Stimulated activated naive B cell treated with anti-CD40 and anti-IgM and Interleukin-4, amounts not matched to agents 10 μg/mL and 1 μg/mL and 100 μg/mL, for 72 hours (primary cell): ENCODE results near the gene ITGB8.

ENCODE experiments used
- ATAC-seq, 2 donors: fragments of 150-1000 bp; cut with Tn5 transposase; replicated peaks; 2 replicates each; pipeline ENCODE4 v1.10.0; 2021; ENCODE audit warnings: moderate library complexity in 1 of 2
- DNase-seq: peaks from one replicate; pipeline ENCODE4 v3.0.0; 2021
- H3K27ac Mint-ChIP-seq: one replicate; pipeline ENCODE4 v1.8.0; 2022; ENCODE audit warnings: mild to moderate bottlenecking, mixed read lengths
- H3K27me3 Mint-ChIP-seq, 2 donors: one replicate each; pipeline ENCODE4 v1.8.0; 2022; ENCODE audit warnings: mixed read lengths in 2 of 2
- H3K36me3 Mint-ChIP-seq, 2 donors: one replicate each; pipeline ENCODE4 v1.8.0; 2022; ENCODE audit warnings: mixed read lengths in 2 of 2, mild to moderate bottlenecking in 1 of 2
- H3K4me1 Mint-ChIP-seq, 2 donors: one replicate each; pipeline ENCODE4 v1.8.0; 2022; ENCODE audit warnings: mixed read lengths in 2 of 2, mild to moderate bottlenecking in 1 of 2
- H3K4me3 Mint-ChIP-seq, 2 donors: one replicate each; pipeline ENCODE4 v1.8.0; 2022; ENCODE audit warnings: mild to moderate bottlenecking in 2 of 2, mixed read lengths in 2 of 2, moderate library complexity in 1 of 2
- H3K9me3 Mint-ChIP-seq, 2 donors: one replicate each; pipeline ENCODE4 v1.8.0; 2022; ENCODE audit warnings: mixed read lengths in 2 of 2, mild to moderate bottlenecking in 1 of 2

ITGB8 gene

DNA sequence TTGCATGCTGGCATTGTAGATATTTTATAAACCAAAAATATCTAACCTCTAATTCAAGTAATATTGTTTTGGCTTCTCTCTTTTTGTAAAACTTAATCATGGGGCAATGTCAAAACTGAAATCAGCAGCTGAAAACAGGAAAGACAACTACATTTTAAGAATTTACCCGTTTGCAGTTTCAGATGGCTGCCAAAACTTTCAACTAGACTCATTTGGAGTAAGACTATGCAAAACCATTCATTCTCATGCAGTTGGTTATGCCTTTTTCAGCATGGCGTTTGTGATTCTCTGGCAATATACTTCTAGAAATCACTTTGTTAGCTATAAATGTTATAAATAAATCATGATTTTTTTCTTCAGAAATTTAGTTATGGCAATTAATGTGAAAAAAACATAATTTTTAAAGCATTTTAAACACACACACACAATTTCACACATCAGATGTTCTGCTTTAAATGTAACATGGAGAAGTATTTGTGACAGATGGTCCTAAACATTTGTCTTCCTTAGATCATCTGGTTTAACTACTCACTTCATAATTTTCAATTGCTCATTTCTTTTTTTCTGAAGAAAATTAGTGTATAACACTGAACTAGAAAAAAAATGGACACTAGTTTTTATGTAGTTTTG lies 116.4 kb downstream of the ITGB8 start:
- no peak overlapping the region for H3K4me3 Mint-ChIP-seq
- no peaks in the 10 kb centered on the region for H3K36me3 Mint-ChIP-seq
- no peak for ATAC-seq
- no peak for DNase-seq
- peaks cover 0 to 3% of the 10 kb centered on the region in 2 donors for H3K9me3 Mint-ChIP-seq
- peaks cover 0 to under 1% of the 10 kb centered on the region in 2 donors for H3K4me1 Mint-ChIP-seq
- no peak overlapping the region for H3K27ac Mint-ChIP-seq
- H3K27me3 Mint-ChIP-seq = peaks cover 18 to 19% of the 10 kb centered on the region in 2 donors

DNA sequence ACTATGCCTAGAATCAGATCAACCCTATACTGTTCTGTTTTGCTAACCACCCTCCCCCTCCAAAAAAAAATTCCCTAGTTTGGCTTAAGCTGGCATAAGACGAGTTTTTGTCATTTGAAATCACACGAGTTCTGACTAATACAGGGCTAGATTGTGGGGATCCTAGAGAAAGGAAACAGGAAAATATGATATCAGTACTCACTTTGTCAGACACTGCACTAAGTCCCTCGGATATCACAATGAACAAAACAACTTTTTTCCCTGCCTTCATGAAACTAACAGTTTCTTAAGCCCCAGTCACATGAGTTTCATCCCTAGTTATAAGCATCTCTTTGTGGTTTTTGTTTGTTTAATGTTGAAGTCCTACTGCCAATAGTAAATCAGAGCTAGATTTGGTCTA lies 118.5 kb downstream of the ITGB8 start:
- Mint-ChIP-seq H3K27ac (no peak overlapping the region), H3K27me3 (peaks cover 7 to 13% of the 10 kb centered on the region in 2 donors), H3K4me1 (no peaks in the 10 kb centered on the region), H3K4me3 (no peak overlapping the region), H3K36me3 (no peaks in the 10 kb centered on the region), H3K9me3 (peaks cover 0 to 3% of the 10 kb centered on the region in 2 donors)
- DNase-seq = no peak
- ATAC-seq = no peak

DNA sequence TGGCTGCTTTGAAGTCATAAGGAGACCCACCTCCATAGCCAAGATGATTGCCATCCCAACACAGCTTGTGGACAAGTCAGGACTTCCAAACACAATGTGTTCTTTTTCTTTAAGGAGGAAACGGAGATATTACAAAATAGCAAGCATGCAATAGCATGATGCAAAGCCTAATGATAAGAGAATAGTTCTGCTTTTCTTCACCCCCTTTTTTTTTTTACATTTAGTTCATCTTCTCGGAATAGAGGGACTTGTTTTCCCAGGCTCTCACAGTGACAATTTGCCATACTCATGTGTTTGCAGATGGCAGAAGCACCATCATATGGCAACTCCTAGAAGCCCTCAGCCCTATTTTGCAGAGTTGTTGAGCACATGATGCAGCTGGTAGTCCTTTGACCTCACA lies 119.8 kb downstream of the ITGB8 start:
- ATAC-seq (no peak), DNase-seq (no peak)
- H3K27ac Mint-ChIP-seq = no peak overlapping the region
- no peak overlapping the region for H3K4me3 Mint-ChIP-seq
- no peaks in the 10 kb centered on the region for H3K36me3 Mint-ChIP-seq
- peaks cover 0 to 12% of the 10 kb centered on the region in 2 donors for H3K27me3 Mint-ChIP-seq
- H3K4me1 Mint-ChIP-seq = no peaks in the 10 kb centered on the region
- H3K9me3 Mint-ChIP-seq = no peaks in the 10 kb centered on the region

DNA sequence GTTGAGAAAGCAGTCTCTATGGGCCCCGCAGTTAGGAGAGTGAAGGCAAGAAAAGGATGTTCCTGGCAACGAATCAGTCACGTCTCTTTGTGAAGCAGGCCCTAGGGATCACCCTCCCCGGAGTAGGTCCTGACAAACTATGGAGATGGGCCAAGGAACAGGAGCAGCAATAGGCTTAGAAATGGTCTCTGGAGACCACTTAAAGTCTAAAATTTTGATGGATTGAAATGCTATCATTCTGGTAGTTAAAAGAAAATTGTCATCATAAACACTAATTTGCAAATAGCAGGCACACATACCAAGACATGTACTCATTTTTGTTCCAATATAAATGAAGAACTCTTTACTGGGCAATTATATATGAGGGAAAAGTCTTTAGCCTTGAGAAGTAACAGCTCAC lies 123.5 kb downstream of the ITGB8 start:
- Mint-ChIP-seq H3K4me1 (no peaks in the 10 kb centered on the region), H3K9me3 (peaks cover 0 to 2% of the 10 kb centered on the region in 2 donors), H3K27me3 (peaks cover 0 to 4% of the 10 kb centered on the region in 2 donors), H3K27ac (no peak overlapping the region), H3K4me3 (no peak overlapping the region), H3K36me3 (no peaks in the 10 kb centered on the region)
- no peak for ATAC-seq
- no peak for DNase-seq

DNA sequence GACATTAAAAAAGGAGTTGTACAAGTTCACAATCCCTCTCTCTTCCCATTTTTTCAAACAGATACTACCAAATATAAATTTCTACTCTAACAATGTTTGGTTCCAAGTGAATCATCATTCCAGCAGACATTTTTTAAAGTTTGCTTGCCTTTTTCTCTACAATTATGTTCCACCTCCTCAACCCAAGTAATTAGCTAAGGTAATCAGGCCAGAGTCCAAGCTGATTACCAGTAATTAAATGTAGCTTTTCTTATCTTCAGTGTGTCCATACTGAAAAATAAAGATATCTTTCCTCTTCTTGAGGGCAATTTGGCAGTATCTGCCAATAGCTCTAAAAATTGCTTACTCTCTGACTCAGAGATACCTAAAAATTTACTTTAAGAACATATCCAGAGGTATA lies 126.0 kb downstream of the ITGB8 start:
- no peaks in the 10 kb centered on the region for H3K36me3 Mint-ChIP-seq
- no peaks in the 10 kb centered on the region for H3K4me1 Mint-ChIP-seq
- ATAC-seq = no peak
- H3K27ac Mint-ChIP-seq = no peak overlapping the region
- no peak overlapping the region for H3K4me3 Mint-ChIP-seq
- no peak for DNase-seq
- H3K27me3 Mint-ChIP-seq = peaks cover 0 to 4% of the 10 kb centered on the region in 2 donors
- peaks cover 0 to 2% of the 10 kb centered on the region in 2 donors for H3K9me3 Mint-ChIP-seq

DNA sequence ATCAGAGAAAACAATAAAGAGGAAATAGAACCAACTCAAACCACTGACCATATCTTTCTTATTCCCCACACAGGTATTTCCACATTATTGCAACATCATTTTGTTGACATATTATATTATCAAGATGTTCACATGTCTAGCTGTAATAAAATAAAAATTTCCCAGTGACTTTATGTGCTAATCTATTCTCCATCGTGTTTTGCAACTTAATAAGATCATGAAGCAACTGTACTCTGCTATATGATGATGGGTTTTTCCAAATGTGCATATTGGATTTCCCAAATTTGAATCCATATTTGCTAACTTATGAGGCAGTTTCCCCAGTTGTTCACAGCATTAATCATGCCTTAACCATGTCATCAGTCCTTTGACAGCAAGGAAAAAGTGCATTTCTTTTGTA lies 127.8 kb downstream of the ITGB8 start:
- ATAC-seq = no peak
- H3K4me1 Mint-ChIP-seq = no peaks in the 10 kb centered on the region
- no peak for DNase-seq

DNA sequence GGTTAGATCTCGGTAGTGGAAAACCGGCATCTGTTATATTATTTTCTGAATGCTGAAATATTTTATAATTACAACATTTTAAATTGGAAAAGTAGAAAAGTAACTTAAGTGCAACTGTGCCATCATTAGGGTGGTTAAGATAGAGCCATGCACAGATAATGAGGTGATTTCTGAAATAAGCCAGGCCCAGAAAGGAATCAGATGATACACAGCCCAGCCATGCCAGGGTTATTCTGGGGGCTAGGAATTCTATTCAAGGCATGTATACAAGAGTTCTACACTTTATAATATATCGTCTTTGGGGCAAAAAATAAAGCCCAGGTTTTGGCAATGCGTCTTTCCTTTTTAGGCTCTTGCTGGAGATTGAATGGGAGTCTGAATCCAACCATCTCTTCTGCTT lies 128.7 kb downstream of the ITGB8 start:
- Mint-ChIP-seq H3K27ac (no peak overlapping the region), H3K36me3 (no peaks in the 10 kb centered on the region), H3K4me3 (no peak overlapping the region), H3K4me1 (no peaks in the 10 kb centered on the region), H3K9me3 (peaks cover 0 to 4% of the 10 kb centered on the region in 2 donors), H3K27me3 (peaks cover 0 to 4% of the 10 kb centered on the region in 2 donors)
- DNase-seq (no peak), ATAC-seq (no peak)

More for the DNA sequence above, 127.8 kb downstream of the ITGB8 start:
- H3K36me3 Mint-ChIP-seq = no peaks in the 10 kb centered on the region
- peaks cover 0 to 4% of the 10 kb centered on the region in 2 donors for H3K27me3 Mint-ChIP-seq
- no peak overlapping the region for H3K4me3 Mint-ChIP-seq
- H3K27ac Mint-ChIP-seq = no peak overlapping the region
- H3K9me3 Mint-ChIP-seq = peaks cover 0 to 2% of the 10 kb centered on the region in 2 donors

DNA sequence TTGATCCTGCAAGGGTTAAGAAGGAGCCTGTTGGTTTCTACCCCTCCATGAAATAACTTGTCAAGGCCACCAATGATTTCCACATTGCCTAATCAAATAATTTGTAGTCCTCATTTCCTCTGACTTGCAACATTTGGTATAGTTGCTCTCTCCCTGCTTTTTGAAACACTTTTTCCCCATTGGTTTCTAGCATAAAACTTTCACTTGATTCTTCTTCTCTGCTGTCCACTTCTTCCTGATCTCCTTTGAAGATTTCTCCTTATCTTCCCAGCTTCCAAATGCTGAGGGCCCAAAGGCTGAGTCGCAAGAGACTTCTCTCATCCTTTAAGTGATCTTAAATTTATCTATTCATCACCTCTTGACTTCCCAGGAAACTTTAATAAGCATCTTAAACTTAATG lies 134.2 kb downstream of the ITGB8 start:
- Mint-ChIP-seq H3K4me1 (no peaks in the 10 kb centered on the region), H3K27me3 (no peaks in the 10 kb centered on the region), H3K4me3 (no peak overlapping the region), H3K9me3 (peaks cover 0 to 3% of the 10 kb centered on the region in 2 donors), H3K27ac (no peak overlapping the region), H3K36me3 (no peaks in the 10 kb centered on the region)
- DNase-seq = no peak
- no peak for ATAC-seq
